GM21619 (cell line): ENCODE results near the gene GRM4.
"Not testable (repeated sequence)": the region's sequence is repeated elsewhere in the genome, so short reads cannot be mapped to it uniquely, and the experiment has no call there.

ENCODE experiments used
- ATAC-seq: cut with Tn5 transposase; IDR thresholded peaks from one replicate; pipeline ENCODE4 v1.9.1; 2021; ENCODE audit not compliant: unreplicated experiment

Gene GRM4

GRCh38 chr6:34027445-34027936 is 118.4 kb downstream of the GRM4 start:
- ATAC-seq = no peak

- no peak for ATAC-seq
These were observed 120.0 kb downstream of the GRM4 start for GRCh38 chr6:34025861-34026260.

GRCh38 chr6:34025112-34025807 is 120.6 kb downstream of the GRM4 start:
- no peak for ATAC-seq

- ATAC-seq = no peak
These were observed 123.0 kb downstream of the GRM4 start for GRCh38 chr6:34022873-34023255.

GRCh38 chr6:34022250-34022872 is 123.5 kb downstream of the GRM4 start:
- no peak for ATAC-seq

GRCh38 chr6:34021554-34022190 is 124.2 kb downstream of the GRM4 start:
- ATAC-seq = no peak

GRCh38 chr6:34020807-34021553 is 124.9 kb downstream of the GRM4 start:
- ATAC-seq = no peak

GRCh38 chr6:34020278-34020677 is 125.6 kb downstream of the GRM4 start:
- ATAC-seq = no peak

- ATAC-seq = no peak
These were observed 126.8 kb downstream of the GRM4 start for GRCh38 chr6:34018961-34019606.

- no peak for ATAC-seq
These were observed 127.9 kb downstream of the GRM4 start for GRCh38 chr6:34018026-34018425.

GRCh38 chr6:34017106-34017805 is 128.6 kb downstream of the GRM4 start:
- no peak for ATAC-seq

GRCh38 chr6:34016573-34016972 is 129.3 kb downstream of the GRM4 start:
- ATAC-seq = not testable (repeated sequence)

- no peak for ATAC-seq
These were observed 130.3 kb downstream of the GRM4 start for GRCh38 chr6:34015586-34015985.

- no peak for ATAC-seq
These were observed 134.6 kb downstream of the GRM4 start for GRCh38 chr6:34011264-34011663.

- no peak for ATAC-seq
These were observed 139.9 kb downstream of the GRM4 start for GRCh38 chr6:34005901-34006531.

- ATAC-seq = no peak
These were observed 141.2 kb downstream of the GRM4 start for GRCh38 chr6:34004706-34005105.

GRCh38 chr6:34003962-34004361 is 141.9 kb downstream of the GRM4 start:
- ATAC-seq = no peak

- no peak for ATAC-seq
These were observed 143.9 kb downstream of the GRM4 start for GRCh38 chr6:34001706-34002621.

GRCh38 chr6:34000281-34000680 is 145.6 kb downstream of the GRM4 start:
- no peak for ATAC-seq
